HG03103 (cell line): ENCODE data around the gene ACP2.

ENCODE experiments used
- ATAC-seq: cut with Tn5 transposase; IDR thresholded peaks from one replicate; pipeline ENCODE4 v1.9.1; 2021; ENCODE audit warnings: low read depth; ENCODE audit not compliant: unreplicated experiment

Gene ACP2

DNA sequence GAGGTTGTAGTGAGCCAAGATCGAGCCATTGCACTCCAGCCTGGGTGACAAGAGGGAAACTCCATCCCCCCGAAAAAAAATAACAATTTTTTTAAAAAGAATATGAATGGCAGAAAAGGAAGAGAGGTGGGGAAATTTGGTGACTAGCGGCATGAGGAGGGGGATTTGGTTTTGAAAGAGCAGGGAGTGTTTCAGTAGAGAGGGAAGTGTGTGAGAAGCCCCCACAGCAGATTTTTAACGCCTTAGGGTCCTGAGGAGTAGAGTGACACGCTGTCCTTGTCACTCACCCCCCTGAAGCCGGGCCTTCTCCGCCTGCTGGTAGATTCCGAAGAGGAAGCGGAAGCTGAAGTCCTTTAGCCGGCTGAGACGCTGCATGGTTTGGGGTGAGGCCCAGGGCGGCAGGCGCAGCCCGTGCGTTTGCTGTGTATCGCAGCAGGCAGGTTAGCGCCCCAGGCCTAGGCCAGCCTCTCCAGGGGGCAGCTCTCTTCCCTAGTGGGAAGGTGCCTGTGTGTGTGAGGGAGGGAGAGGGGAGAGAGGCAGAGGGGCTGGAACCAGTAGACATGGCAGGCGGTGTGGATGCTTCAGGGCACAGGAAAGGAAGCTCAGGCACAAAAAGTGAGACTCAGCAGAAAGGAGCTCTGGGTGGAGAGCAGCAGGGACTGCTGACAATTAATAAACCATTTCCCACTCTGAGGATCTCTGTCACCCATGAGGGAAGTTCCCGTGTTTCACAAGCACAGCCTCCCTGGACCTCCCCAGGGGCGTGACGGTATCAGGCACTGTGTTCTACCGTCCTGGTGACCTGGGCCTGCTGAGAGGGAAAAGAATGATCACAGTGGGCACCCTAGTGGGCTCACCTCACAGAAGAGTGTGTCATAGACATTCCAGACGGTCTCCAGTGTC is 3.9 kb downstream of the ACP2 start:
- no peak for ATAC-seq

DNA sequence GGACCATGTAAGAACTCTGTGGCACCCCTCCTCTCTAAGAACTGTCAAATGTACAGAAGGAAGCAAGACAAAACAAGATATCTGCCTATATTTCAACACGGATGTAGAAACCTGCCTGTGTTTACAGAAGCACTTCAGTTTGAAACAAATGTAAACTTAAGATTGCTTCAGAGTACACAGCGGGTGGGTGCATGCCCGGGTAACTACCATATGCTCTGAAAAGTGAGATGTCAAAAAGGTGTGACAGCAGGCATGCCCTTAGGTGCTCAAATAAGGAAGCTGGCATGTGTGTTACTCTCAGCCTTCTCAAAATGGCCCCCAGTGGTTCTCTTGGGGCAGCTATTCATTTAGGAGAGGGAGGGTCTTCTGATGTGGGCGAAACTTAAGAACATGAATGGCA is 5.2 kb downstream of the ACP2 start:
- no peak for ATAC-seq

DNA sequence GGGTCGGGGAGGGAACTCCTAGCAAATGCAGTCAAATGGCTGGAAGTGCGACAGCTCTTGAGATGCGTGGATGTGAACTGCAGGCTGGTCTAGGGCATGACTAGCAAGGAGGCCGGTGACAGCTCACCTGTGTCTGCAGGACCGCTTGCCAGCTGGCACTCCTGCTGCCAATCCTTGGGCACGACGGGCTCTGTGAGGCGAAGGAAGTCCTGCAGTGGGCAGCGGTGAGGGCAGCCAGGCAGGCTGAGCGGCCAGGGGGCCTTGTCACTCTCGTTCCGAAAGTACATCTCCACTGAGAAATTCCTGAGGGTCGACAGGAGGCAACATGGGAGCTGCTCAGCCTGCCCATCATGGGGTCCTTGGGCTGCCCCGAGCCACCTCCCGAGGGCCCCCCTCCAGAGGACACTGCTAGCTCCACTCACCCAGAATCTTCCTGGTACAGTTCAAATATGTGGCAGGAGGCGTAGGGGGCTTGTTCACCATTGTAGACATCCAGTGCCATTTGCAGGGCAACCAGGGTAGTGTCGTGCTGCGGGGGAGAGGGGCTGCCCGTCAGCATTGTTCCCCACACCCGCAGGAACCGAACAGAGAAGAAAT is 5.9 kb downstream of the ACP2 start:
- no peak for ATAC-seq

DNA sequence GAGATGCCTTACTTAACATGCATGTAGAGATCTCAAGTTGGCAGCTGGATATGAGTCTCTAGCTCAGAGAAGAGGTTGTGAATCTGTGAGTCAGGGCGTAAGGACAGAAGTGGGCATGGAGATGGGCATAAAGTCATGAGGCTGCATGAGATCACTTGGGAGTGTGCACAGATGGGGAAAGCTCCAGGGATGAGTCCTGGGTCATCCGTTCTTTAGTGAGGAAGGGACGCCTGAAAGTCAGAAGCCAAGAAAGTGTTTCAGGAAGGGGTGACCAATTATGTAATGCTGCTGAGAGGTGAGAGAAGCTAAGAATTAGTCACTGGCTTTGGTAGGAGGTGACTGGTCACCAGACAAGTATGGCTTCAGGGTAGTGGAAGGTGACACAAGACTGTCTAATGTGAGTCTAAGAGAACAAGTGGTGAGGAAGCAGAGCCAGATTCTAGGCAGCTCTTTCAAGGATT is 6.7 kb downstream of the ACP2 start:
- ATAC-seq: no peak

DNA sequence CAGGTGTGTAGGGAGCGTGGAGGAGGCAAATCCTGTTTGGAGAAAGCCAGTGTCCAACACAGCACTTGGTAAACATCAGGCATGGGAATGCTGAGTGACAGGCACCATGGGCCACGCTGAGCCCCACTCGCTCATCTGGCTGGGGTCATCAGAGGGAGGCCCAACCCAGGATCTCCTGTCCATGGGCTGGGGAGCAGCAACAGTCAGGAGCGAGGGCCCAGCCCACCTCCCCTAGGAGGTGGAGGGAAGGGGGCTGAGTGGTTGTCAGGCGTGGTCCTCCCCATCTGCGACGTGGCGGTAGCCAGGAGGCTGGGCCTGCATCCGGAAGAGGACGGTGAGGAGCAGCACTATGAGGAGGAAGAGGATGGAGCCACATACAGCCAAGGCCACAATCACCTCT is 8.8 kb downstream of the ACP2 start:
- ATAC-seq: no peak

DNA sequence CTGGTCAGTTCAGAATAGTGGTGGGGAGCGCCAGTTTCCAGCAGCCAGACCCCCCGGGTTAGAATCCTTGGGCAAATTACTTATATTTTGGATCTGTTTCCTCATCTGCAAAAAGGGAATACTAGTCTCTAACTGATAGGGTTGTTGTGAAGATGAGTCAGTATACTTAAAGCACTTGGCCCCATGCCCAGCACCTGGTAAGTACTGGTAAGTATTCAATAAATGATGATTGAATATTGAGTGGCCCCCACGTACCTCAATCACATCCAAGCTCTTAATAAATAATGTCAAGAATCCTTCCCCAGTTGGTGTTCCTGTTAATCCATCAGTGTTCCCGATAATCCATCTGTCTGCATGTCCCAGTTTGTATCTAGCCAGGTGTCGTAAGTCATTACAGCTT is 12.1 kb downstream of the ACP2 start:
- no peak for ATAC-seq

DNA sequence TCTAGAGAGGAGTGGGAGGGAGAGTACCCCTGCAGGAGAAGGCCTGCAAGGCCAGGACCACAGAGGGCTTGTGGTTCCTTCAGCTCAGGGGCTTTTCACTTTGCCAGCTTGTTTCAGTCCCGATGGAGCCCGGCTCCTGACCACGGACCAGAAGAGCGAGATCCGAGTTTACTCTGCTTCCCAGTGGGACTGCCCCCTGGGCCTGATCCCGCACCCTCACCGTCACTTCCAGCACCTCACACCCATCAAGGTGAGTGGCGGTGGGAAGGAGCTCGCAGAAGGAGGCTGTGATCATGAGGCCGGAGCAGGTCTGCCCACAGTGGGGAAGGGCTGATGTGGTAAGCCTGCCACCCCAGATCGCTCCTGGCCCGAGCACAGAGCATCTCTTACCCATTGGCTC is 13.5 kb downstream of the ACP2 start:
- ATAC-seq: no peak

DNA sequence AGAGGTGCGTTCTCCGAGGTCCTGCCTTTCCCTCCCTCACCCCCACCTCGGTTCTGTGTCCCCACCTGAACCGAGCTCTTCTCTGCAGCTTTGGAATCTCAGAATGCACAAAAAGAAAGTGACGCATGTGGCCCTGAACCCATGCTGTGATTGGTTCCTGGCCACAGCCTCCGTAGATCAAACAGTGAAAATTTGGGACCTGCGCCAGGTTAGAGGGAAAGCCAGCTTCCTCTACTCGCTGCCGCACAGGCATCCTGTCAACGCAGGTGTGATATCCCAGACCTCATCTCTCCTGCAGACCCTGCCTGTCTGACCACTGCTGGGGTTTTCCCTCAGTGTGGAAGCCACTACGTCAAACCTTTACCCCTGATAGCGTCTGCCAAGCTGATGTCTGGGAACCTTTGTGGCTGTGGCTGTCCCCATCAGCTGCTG is 13.9 kb downstream of the ACP2 start:
- ATAC-seq: no peak

DNA sequence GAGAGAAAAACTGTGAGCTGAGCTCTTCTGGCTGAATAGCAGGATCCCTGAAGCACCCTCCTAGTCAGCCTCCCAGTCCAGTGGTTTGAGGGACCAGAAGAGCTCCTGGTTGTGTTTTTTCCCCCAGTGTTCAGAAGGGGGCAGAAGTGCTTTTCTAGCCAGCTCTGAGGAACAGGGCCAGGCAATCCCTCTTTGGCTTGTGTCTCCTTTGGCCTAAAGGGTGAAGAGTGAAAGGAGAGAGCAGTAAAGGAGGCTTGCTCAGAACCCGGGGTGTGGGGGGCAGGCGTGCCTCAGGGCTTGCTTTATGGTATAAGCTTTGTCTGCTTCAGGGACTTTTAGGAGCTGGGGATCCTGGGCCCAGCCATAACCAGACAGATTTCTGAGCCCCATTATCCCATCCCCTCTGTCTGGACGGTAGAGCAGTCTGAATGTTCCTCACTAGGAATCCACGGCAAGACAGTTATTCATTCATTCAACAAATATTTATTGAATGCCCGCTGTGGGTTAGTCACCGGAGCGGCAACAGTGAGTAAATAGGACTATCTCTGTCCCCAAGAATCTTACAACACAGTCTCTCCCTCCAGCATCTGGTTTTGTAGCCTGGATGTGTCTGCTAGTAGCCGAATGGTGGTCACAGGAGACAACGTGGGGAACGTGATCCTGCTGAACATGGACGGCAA is 14.5 kb downstream of the ACP2 start:
- no peak for ATAC-seq

DNA sequence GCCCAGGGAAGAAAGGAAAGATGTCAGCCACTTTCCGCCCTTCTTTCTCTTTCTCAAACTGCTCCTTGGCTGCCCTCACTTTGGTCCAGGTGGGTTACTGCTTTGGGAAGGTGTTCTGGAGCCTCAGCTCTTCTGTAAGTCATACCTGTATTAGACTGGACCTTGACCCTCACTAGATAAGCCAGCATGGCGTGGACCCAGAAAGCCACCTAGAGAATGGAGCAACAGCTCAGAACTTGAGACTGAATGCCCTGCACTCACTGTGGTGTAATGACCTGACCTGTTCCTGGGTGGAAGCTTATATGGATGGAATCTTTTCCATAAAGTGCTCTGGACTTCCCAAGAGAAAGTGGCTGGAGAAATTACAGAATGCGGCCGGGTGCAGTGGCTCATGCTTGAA is 15.6 kb downstream of the ACP2 start:
- no peak for ATAC-seq

DNA sequence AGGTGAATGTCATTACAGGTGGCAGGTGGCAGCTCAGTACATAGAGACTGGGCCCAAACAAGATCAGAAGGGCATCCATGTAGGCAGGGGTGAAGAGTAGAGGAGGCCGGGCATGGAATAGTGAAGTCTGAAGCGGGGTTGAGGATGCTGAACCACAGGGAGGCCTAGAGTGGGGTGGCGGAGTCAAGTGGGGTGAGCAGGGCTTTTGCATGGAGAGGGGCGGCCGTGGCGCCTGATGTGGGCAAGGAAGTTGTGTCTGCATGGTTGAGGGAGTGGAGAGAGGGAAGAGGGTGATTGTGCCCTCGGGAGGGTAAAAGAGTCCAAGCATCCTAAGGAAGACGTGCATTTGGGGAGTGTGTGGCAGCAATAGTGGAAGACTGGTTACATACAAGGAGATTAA is 19.5 kb downstream of the ACP2 start:
- no peak for ATAC-seq

DNA sequence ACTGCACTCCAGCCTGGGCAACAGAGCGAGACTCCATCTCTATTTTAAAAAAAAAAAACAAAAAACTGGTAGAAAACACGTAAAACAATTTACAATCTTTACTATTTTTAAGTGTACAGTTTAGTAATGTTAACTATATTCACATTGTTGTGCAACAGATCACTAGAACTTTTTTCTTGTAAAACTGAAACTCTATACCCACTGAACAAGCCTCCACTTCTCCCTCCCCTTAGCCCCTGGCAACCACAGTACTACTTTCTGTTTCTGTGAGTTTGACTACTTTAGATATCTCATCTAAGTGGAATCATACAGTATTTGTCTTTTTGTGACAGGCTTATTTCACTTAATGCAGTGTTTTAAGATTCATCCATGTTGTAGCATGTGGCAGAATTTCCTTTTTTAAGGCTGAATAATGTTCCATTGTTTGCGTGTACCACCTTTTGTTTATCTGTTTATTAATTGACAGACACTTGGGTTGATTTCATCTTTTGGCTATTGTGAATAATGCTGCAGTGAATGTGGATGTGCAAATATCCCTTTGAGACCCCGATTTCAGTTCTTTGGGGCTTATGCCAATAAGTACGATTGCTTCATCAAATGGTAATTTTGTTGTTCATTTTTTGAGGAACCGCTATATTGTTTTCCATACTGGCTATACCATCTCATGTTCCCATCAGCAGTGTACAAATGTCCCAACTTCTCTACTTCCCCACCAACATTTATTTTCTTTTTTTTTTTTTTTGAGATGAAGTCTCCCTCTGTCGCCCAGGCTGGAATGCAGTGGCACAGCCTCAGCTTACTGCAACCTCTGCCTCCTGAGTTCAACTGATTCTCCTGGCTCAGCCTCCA is 22.8 kb downstream of the ACP2 start:
- no peak for ATAC-seq

DNA sequence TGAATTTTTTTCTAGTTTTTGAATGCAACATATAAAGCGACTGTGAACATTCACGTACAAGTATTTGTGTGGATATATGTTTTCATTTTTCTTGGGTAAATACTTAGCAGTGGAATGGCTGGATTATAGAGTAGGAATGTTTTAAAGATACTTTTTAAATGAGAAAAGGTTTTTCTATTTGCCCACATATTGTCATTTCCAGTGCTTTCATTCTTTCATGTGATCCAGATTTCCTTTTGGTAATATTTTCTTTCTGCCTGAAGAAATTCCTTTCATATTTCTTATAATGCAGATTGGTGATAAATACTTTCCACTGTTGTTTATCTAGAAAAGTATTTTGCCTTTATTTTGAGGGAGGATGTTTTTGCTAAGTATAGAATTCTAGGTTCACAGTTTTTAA is 25.9 kb downstream of the ACP2 start:
- ATAC-seq: no peak

DNA sequence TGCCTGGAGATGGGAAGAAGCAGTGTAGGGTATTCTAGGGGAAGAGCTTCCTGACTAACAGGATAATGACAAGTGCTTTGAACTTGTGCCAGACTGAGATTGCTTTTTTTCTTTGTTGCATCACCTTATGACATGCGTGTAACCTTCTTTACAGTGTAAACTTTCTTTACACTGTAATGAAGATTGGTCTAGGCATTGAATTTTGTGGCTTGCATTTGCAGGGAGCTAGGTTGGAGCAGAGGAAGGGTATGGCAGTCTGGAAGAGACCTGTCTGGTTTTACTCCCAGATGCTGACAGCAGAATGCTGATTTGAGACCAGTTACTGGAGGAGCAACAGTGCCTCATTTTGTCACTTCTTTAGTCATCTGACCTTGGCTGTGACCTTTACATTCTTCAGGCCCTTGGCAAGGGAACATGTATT is 28.2 kb downstream of the ACP2 start:
- ATAC-seq: no peak

DNA sequence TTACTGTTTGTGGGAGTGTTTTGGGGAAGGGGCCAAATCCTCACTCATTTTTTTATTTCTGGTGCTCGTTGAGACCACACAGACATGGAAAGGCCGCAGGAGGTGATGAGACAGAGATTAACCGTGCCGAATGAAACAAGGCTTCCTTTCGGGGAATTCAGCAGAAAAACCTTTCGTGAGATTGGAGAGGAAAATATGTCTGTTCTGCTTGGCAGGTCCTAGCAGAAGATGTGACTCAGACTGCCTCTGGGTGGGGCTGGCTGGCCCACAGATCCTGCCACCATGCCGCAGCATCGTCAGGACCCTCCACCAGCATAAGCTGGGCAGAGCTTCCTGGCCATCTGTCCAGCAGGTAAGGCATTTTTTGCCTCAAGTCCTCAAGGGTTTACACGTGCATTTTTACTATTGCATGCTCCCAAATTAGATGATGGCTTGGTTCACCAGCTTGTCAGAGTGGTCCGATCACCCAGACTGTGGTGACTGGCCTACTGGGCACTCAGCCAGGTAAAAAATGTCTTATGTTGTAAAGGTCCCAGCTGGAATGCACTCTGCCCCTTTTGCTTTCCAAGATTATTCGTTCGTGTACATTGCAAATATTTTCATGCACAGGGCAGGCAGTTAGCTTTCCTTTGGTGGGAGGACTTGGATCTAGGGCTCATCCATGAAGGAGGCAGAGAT is 32.4 kb downstream of the ACP2 start:
- peak; percentile 34 for ATAC-seq

DNA sequence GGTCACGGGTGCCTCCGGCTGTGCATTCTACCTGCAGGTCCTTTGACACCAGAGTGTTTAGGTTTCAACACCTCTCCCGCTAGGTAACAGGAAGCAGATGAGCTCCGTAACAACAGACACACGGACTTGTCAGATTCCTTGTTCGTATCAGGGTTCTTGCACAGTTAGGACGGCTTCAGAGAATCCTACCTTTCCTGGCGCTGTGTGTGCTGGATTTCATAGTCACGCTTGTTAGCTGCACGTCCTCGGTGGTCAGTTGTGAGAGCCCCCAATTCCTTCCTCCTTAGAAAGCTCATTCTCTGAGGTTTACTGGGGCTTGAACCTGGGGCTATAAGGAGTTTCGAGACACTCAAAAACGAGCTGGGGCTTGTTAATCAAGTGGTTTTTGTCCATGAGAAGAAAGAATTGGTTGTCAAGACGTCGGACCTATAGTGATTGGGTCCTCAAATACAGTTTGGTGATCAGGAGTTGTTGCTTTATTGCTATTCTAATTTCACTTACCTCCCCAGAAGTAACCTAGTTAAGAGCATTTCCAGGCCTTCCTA is 33.2 kb downstream of the ACP2 start:
- no peak for ATAC-seq

DNA sequence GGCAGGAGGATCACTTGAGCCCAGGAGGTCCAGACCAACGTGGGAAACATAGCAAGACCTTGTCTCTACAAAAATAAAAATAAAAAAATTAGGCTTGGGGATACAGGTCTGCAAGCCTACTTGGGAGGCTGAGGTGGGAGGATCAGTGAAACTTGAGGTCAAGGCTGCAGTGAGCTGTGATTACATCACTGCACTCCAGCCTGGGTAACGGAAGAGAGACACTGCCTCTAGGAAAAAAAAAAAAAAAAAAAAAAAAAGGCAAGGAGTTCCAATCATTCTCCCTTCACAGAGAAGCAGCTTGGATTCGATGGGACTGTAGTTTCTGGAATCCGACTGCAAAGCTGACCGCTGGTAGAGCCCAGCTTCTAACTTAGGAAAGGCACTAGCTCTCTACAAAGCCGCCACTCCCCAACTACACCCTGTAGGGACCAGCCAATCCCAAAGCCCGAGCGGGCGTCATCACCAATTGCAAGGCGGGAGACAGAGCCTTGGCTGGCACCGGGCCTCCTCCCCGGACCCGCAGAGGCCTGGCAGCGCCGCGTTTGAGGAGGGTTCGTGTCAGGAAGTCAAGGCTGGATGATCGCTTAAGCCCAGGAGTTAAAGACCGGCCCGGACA is 34.6 kb downstream of the ACP2 start:
- ATAC-seq: peak; percentile 48

DNA sequence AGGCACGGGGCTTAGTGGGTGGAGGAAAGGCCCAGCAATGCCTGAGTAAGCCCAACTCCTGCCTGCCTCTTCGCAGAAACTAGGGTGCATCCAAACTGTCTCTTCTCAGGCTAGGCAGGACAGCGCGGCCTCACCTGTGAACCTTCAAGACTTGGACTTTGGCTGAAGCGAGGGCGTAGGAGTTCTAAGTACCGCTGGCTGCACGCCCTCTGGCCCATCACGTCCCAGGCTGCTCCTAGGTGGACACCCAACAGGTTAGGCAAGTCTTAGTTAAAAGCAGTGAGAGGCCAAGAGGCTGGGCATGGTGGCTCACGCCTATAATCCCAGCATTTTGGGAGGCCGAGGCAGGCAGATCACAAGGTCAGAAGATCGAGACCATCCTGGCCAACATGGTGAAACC is 35.7 kb downstream of the ACP2 start:
- ATAC-seq: no peak

DNA sequence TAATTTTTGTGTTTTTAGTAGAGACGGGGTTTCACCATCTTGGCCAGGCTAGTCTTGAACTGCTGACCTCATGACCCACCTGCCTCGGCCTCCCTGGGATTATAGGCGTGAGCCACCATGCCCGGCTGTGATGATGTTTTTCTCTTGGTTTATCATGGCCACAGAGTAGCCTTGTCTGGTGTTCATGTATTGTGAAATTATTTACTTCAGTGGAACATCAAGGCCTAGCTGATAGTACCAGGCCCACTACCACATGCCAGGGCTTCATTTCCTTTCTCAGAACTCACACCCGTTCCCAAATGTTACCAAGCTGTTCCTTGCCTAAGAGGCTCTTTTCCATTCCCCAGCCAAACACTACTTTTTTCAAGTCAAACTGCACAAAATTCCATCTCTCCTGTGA is 40.0 kb downstream of the ACP2 start:
- ATAC-seq: no peak
